Heart right ventricle (tissue), 16 donors: Measurements from ENCODE around the gene MOK. TPM values are rescaled to one million over a fixed set of nuclear protein-coding genes. Genes with fewer than 3 reads are reported as not detected.
A peak's percentile ranks its signal among the peaks of the same experiment; 100 is the strongest.

Experiments
- ATAC-seq, 8 donors: fragments of 200-7000 bp; cut with Tn5 transposase; one replicate each; pipeline ENCODE4 v1.9.1; 2020; ENCODE audit warnings: mild to moderate bottlenecking in 8 of 8, moderate library complexity in 8 of 8, moderate number of reproducible peaks in 1 of 8
- DNase-seq, 2 donors: peaks; one replicate each; pipeline ENCODE4 v3.0.0-alpha.2; 2020
- H3K27ac ChIP-seq, 10 donors: fragments of 200-600 bp; sonication (generic) in 2 of 10; one replicate each; pipeline versions ENCODE4 v1.5.0 to v1.8.0; 2020 to 2022; ENCODE audit warnings: mild to moderate bottlenecking in 3 of 10
- H3K27me3 ChIP-seq, 7 donors: fragments of 200-600 bp; one replicate each; pipeline ENCODE4 v1.8.0; 2021 to 2022; ENCODE audit warnings: mild to moderate bottlenecking in 2 of 7
- H3K36me3 ChIP-seq, 9 donors: fragments of 200-600 bp; sonication (generic) in 1 of 9; one replicate each; pipeline versions ENCODE4 v1.5.0 to v1.8.0; 2020 to 2022; ENCODE audit warnings: mild to moderate bottlenecking in 2 of 9
- H3K4me1 ChIP-seq, 9 donors: fragments of 200-600 bp; sonication (generic) in 1 of 9; one replicate each; pipeline versions ENCODE4 v1.5.0 to v1.8.0; 2020 to 2022; ENCODE audit warnings: mild to moderate bottlenecking in 4 of 9
- H3K4me3 ChIP-seq, 10 donors: fragments of 200-600 bp; sonication (generic) in 2 of 10; one replicate each; pipeline versions ENCODE4 v1.5.0 to v1.8.0; 2020 to 2022; ENCODE audit warnings: mild to moderate bottlenecking in 7 of 10, moderate library complexity in 2 of 10
- H3K9me3 ChIP-seq, 11 donors: fragments of 200-600 bp in 10 of 11; sonication (generic) in 2 of 11; one replicate each; pipeline versions ENCODE4 v1.5.0 to v1.8.0; 2013 to 2022; ENCODE audit warnings: mild to moderate bottlenecking in 2 of 11, control low read depth in 1 of 11, moderate library complexity in 1 of 11
- CTCF ChIP-seq, 9 donors: fragments of 200-600 bp; sonication (generic) in 2 of 9; IDR thresholded peaks; one replicate each; pipeline versions ENCODE4 v1.5.0 to v1.8.0; 2021 to 2022; ENCODE audit warnings: antibody characterized with exemption in 9 of 9, mild to moderate bottlenecking in 5 of 9, moderate library complexity in 1 of 9
- WGBS, 2 donors: extraction: QIAGEN DNeasy Blood & Tissue Kit; methylation state at CpG; one replicate each; pipeline ENCODE4 v1.1.7; 2013; ENCODE audit warnings: inconsistent platforms in 1 of 2; 5-methylcytosine and 5-hydroxymethylcytosine counted together
- intact Hi-C, 10 donors: fragments of 100-400 bp; cut with DNase I; formaldehyde crosslinking; loops; one replicate each; pipeline versions ENCODE4 v1.11.1 to v1.14.2; 2022
- polyA plus RNA-seq, 2 donors: library from polyadenylated mRNA; stranded (reverse); fragments of 200-250 nt; gene quantifications; one replicate each; pipeline ENCODE4 v1.2.3, GENCODE V29; 2013
- total RNA-seq, 10 donors: library from RNA; stranded (reverse); fragmentation: NEBNext Ultra II Directional in 3 of 10; extraction: Animal tissue kit (Norgen Biotek cat#: 25700) in 3 of 10; gene quantifications; one replicate each; pipeline versions ENCODE4 v1.2.1 to v1.2.4, GENCODE V29; 2021 to 2023
- donor health status: Arrhythmogenic right ventricular cardiomyopathy.
- donor health status: ischemic (EF 13 %, LVEDD 7.1; RV severe dilation, severe dysfunction).
- donor health status: healthy with polysubstance abuse.
- donor health status: DM: no; HTN: yes; CAD: no.
- donor health status: DM: no; HTN: no; CAD: no.
- donor health status: ischemic (EF 25% LVEDD 6.9; RV normal size, moderate dysfunction).
- donor health status: ischemic (EF 25% LVEDD 5.7; RV mildly dilated, moderate dysfunction).
- donor health status: healthy.
- donor health status: DM: yes; HTN: yes; CAD: no.
- donor health status: Ischemic cardiomyopathy.
- donor health status: ischemic (EF 35%, LVEDD 5.7; RV mildly dilated, moderate dysfunction).
- donor health status: nonischemic (EF 11% LVEDD 7.7; RV severe dilation, severe dysfunction).
- donor health status: DM: yes; HTN: yes; CAD: no.
- donor health status: PGD.
- donor health status: ischemic (EF 29% LVEDD 5.4; RV normal size, mild dysfunction).
- donor health status: nonischemic (EF 23%, LVEDD 6.1; RV moderate dilation, normal function).

MOK gene
- total and polyA plus RNA-seq, 12 donors, result 6.6 to 19.8 (median 10.0) TPM

- no peak for ATAC-seq
Measured at GRCh38 chr14:102202944-102203343, 102.0 kb downstream of the MOK start.

GRCh38 chr14:102201776-102202175, 103.2 kb downstream of the MOK start:
- Histone ChIP-seq H3K4me1 (peaks cover 0 to 17% (median 13%) of the 10 kb centered on the region in 9 donors), H3K4me3 (no peak overlapping the region), H3K9me3 (no peaks in the 10 kb centered on the region), H3K27me3 (no peaks in the 10 kb centered on the region), H3K36me3 (peaks cover 0 to 88% (median 18%) of the 10 kb centered on the region in 9 donors), H3K27ac (no peak overlapping the region)
- TF ChIP-seq CTCF (IDR thresholded peaks at IDR 0.05), result no peak
- no peak for DNase-seq
- intact Hi-C loops, result loop anchor here in 2 of 10 donors (5.0 to 10.0 kb wide), 2 partner anchors 57 to 59 kb away; no protein-coding TSS in a partner anchor
- ATAC-seq, result peak in 2 of 8 donors; percentile 16 to 24
- 84% methylated on average over 4 of the region's 4 CpGs for WGBS, 2 donors

More at GRCh38 chr14:102202944-102203343, 102.0 kb downstream of the MOK start:
- TF ChIP-seq CTCF (IDR thresholded peaks at IDR 0.05), result no peak
- Histone ChIP-seq H3K9me3 (no peaks in the 10 kb centered on the region), H3K27me3 (no peaks in the 10 kb centered on the region), H3K4me1 (peaks cover 0 to 14% (median 6%) of the 10 kb centered on the region in 9 donors), H3K27ac (no peak overlapping the region), H3K36me3 (peaks cover 0 to 86% (median 18%) of the 10 kb centered on the region in 9 donors), H3K4me3 (no peak overlapping the region)
- WGBS, 2 donors, result 87 to 88% methylated on average over 3 of the region's 3 CpGs
- intact Hi-C loops, result loop anchor here in 2 of 10 donors (5.0 to 10.0 kb wide), 2 partner anchors 58 to 61 kb away; no protein-coding TSS in a partner anchor
- no peak for DNase-seq

GRCh38 chr14:102201353-102201738, 103.6 kb downstream of the MOK start:
- intact Hi-C loops, result loop anchor here in 2 of 10 donors (5.0 to 10.0 kb wide), 2 partner anchors 57 to 59 kb away; no protein-coding TSS in a partner anchor
- Histone ChIP-seq H3K27ac (no peak overlapping the region), H3K4me3 (no peak overlapping the region), H3K36me3 (peaks cover 0 to 90% (median 18%) of the 10 kb centered on the region in 9 donors), H3K27me3 (no peaks in the 10 kb centered on the region), H3K9me3 (no peaks in the 10 kb centered on the region), H3K4me1 (peaks cover 0 to 17% (median 14%) of the 10 kb centered on the region in 9 donors)
- no peak for DNase-seq
- ATAC-seq, result peak in 1 of 8 donors; percentile 9
- TF ChIP-seq CTCF (IDR thresholded peaks at IDR 0.05), result no peak
- WGBS, 2 donors, result 88% methylated on average over 9 of the region's 9 CpGs

- Histone ChIP-seq H3K9me3 (no peaks in the 10 kb centered on the region), H3K27ac (no peak overlapping the region), H3K4me3 (no peak overlapping the region), H3K4me1 (peaks cover 0 to 21% (median 14%) of the 10 kb centered on the region in 9 donors), H3K36me3 (peaks cover 0 to 87% (median 18%) of the 10 kb centered on the region in 9 donors), H3K27me3 (no peaks in the 10 kb centered on the region)
- intact Hi-C loops, result loop anchor here in 2 of 10 donors (5.0 to 10.0 kb wide), 2 partner anchors 56 to 59 kb away; no protein-coding TSS in a partner anchor
- ATAC-seq (peak in 3 of 8 donors; percentile 11 to 41 (median 31)), DNase-seq (no peak)
- no peak for TF ChIP-seq CTCF (IDR thresholded peaks at IDR 0.05)
- WGBS, 2 donors, result 68 to 77% methylated on average over 9 of the region's 9 CpGs
Measured at GRCh38 chr14:102200690-102201352, 104.1 kb downstream of the MOK start.
